Activated CD8-positive, alpha-beta memory T cell treated with anti-CD3 and anti-CD28 coated beads, Interleukin-2, amount 50 U/mL, for 24 hours (primary cell): Measurements from ENCODE around the gene TRA2B.

ENCODE experiments used
- DNase-seq: peaks from one replicate; pipeline ENCODE4 v3.0.0-alpha.2; 2020; ENCODE audit errors: extremely low read depth

The TRA2B gene

DNA sequence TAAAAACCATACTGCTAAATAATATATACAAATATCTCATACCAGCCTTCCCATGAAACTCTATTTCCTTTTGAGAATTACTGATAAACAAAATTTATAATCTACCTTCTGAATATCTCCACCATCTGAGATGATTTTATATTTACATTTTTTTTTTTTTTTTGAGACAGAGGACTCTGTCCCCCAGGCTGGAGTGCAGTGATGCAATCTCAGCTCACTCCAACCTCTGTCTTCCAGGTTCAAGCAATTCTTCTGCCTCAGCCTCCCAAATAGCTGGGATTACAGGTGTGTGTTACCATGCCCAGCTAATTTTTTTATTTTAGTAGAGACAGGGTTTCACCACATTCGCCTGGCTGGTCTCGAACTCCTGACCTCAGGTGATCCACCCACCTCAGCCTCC lies 70.2 kb downstream of the TRA2B start:
- DNase-seq = no peak

DNA sequence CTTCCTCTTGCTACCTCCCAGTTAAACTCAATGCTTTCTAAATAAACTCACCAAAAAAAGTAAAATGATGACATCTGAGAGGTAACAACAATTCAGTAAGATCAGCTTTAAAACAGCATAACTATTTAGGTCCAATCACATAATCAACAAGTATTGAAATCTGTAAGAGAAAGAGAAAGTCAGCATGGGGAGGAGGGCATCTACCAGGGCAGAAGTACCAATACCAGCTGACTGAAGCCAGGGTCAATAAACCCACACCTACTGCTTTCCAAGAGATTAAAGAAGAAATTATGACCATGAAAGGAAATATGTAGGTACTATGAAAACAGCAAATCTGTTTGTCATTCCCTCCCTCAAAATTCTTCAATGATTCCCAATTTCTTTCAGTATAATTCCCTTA lies 70.8 kb downstream of the TRA2B start:
- DNase-seq = no peak

DNA sequence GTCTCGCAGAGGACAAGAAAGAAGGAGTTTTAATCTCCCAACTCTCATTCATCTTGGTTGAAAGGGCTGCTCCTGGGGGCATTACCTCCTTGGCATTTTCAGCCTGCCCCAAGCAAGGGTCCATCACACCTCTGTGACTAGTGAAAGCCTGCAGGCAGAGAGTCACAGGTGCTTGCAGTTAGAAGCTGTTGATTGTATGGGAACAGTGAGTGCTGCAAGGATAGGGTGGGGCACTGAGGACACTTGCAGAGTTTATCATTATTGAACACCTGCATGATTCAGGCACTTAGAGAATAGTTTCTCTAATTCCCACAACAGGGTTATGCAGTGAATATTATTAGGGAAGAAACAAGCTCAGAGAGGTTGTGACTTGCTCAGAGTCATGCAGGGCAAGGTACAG lies 71.3 kb downstream of the TRA2B start:
- DNase-seq = no peak
